Epithelial cell of umbilical artery (primary cell): ENCODE measurements around the gene APPL2. TPM values are rescaled to one million over a fixed set of nuclear protein-coding genes. Genes with fewer than 3 reads are reported as not detected.

Source experiments
- total RNA-seq: library from RNA; depleted of rRNA; stranded (reverse); fragments of >200 nt; gene quantifications from 2 replicates; pipeline ENCODE4 v1.2.3, GENCODE V29; 2014

APPL2 gene, protein sequence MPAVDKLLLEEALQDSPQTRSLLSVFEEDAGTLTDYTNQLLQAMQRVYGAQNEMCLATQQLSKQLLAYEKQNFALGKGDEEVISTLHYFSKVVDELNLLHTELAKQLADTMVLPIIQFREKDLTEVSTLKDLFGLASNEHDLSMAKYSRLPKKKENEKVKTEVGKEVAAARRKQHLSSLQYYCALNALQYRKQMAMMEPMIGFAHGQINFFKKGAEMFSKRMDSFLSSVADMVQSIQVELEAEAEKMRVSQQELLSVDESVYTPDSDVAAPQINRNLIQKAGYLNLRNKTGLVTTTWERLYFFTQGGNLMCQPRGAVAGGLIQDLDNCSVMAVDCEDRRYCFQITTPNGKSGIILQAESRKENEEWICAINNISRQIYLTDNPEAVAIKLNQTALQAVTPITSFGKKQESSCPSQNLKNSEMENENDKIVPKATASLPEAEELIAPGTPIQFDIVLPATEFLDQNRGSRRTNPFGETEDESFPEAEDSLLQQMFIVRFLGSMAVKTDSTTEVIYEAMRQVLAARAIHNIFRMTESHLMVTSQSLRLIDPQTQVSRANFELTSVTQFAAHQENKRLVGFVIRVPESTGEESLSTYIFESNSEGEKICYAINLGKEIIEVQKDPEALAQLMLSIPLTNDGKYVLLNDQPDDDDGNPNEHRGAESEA
- total RNA-seq: 12.5 and 20.8 TPM in 2 replicates

DNA sequence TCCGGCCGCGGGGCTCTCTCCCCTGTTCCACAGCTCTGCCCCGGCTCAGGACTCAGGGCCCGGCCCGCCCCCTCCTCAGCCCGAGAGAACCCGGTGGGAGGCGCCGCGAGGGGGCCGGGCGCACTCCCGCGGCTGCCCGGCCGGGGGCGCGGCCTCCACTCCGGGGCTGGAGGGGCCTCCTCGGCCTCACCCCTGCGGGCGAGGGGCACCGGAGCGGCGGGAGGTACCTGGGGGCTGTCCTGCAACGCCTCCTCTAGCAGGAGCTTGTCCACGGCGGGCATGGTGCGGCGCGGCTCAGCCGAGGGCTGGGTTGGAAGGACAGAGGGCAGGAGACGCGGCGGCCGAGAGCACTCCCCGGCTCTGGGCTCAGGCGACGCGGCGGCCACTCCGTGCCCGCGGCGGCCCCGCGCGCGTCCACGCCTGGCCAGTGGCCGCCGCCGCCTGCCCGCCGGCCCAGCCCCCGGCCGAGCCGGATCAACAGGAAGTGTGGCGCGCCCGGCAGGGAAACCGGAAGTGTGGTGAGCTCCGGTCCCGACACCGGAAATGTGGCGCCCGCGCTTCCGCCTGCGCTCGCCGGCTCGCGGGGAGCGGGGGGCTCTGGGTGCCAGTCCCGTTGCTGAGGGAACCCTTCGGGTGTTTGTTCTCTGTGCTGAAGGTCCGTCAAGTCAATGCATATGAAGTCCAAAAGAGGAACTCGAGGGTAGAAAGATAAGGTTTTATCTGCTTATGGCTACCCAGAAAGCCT is at the start of gene APPL2:
Gene APPL2 (minus strand): TSS at position 443 of the 745 bp plus-strand sequence. CDS start 162 bp downstream, at position 281.

Other genes starting within 250 kb of the APPL2 start
- gene NOPCHAP1, start 249.9 kb downstream of the APPL2 start, total RNA-seq: 9.7 and 10.4 TPM in 2 replicates
- gene ALDH1L2, start 151.7 kb downstream of the APPL2 start, total RNA-seq: 2.9 and 7.0 TPM in 2 replicates
- gene WASHC4, start 128.4 kb downstream of the APPL2 start, total RNA-seq: 127 and 165 TPM in 2 replicates
- gene C12orf75, start 94.5 kb upstream of the APPL2 start, total RNA-seq: 38.6 and 51.6 TPM in 2 replicates